GM12873 (cell line): ENCODE results near the gene IKZF3.

Source experiments
- TF ChIP-seq, protein P1 (sequence below): IDR thresholded peaks from 2 replicates; pipeline ENCODE4 v1.5.1; 2012; ENCODE audit warnings: low read depth, mild to moderate bottlenecking, moderate library complexity, low read length, control low read depth; ENCODE audit not compliant: insufficient read depth; ENCODE audit errors: missing control alignments

The IKZF3 gene

GRCh38 chr17:39867084-39867879 is 3.2 kb upstream of the IKZF3 start:
- TF ChIP-seq, protein P1, sequence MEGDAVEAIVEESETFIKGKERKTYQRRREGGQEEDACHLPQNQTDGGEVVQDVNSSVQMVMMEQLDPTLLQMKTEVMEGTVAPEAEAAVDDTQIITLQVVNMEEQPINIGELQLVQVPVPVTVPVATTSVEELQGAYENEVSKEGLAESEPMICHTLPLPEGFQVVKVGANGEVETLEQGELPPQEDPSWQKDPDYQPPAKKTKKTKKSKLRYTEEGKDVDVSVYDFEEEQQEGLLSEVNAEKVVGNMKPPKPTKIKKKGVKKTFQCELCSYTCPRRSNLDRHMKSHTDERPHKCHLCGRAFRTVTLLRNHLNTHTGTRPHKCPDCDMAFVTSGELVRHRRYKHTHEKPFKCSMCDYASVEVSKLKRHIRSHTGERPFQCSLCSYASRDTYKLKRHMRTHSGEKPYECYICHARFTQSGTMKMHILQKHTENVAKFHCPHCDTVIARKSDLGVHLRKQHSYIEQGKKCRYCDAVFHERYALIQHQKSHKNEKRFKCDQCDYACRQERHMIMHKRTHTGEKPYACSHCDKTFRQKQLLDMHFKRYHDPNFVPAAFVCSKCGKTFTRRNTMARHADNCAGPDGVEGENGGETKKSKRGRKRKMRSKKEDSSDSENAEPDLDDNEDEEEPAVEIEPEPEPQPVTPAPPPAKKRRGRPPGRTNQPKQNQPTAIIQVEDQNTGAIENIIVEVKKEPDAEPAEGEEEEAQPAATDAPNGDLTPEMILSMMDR = no peak

GRCh38 chr17:39866013-39866730 is 2.1 kb upstream of the IKZF3 start:
- TF ChIP-seq, protein P1 = no peak

- TF ChIP-seq, protein P1 = no peak
Measured at GRCh38 chr17:39863244-39863917, 731 bp downstream of the IKZF3 start.

- TF ChIP-seq, protein P1 = no peak
Measured at GRCh38 chr17:39861235-39861634, 2.9 kb downstream of the IKZF3 start.

- TF ChIP-seq, protein P1 = no peak
Measured at GRCh38 chr17:39854909-39855308, 9.2 kb downstream of the IKZF3 start.

GRCh38 chr17:39852239-39852638 is 11.9 kb downstream of the IKZF3 start:
- TF ChIP-seq, protein P1 = no peak

DNA sequence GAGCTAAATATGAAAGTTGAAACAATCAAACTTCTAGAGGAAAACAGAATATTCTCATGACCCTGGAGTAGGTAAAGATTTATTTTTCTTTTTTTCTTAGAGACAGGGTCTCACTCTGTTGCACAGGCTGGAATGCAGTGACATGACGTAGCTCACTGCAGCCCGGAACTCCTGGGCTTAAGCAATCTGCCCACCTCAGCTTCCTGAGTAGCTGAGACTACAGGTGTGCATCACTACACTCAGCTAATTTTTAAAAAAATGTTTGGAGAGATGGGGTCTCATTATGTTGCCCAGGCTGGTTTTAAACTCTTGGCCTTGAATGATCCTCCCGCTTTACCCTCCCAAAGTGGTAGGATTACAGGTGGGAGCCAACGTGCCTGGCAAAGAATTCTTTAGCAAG is 15.5 kb downstream of the IKZF3 start:
- TF ChIP-seq, protein P1 = no peak
